ENCODE measurements around the gene TPH2.

DNA sequence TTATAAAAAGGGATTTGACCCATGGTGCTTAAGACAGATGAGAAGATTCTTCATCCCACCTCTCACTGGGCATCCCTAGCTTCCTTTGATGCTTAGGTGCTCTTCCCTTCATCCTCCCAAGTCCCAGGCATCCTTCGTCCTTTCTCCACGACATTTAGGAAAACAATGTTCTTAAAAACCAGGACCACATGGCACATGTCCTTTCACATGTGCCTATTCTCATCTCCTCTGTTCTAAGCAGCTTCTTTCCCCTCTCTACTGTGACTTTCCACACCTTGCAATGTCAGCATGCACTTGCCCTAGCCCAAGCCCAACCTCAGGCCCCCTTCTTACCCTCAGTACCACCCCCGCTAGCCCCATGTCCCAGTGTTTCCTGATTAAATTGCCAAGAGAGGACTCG lies 12.2 kb downstream of the TPH2 start:
- TF ChIP-seq BHLHE40 (IDR thresholded peaks at IDR 0.05; ENCODE audit: borderline replicate concordance), result no peak
- no peak for TF ChIP-seq SP1 (IDR thresholded peaks at IDR 0.05)
- TF ChIP-seq L3MBTL2 (conservative IDR thresholded peaks at IDR 0.05), result no peak
- TF ChIP-seq CTBP1 (IDR thresholded peaks at IDR 0.05; ENCODE audit: borderline replicate concordance), result no peak
- TF ChIP-seq FOXM1 (IDR thresholded peaks at IDR 0.05; ENCODE audit: borderline replicate concordance), result no peak
- no peak for TF ChIP-seq ELF4 (IDR thresholded peaks at IDR 0.05)
- no peak for TF ChIP-seq SUZ12 (IDR thresholded peaks at IDR 0.05)
- no peak for TF ChIP-seq TARDBP (IDR thresholded peaks at IDR 0.05)
- no peak for TF ChIP-seq ARNT (IDR thresholded peaks at IDR 0.05)
- no peak for TF ChIP-seq HDGF (IDR thresholded peaks at IDR 0.05; ENCODE audit: borderline replicate concordance)
- TF ChIP-seq FOXA1 (IDR thresholded peaks at IDR 0.05), result no peak
- no peak for TF ChIP-seq LEF1 (IDR thresholded peaks at IDR 0.05; ENCODE audit: borderline replicate concordance)
